ENCODE results near the gene GMPR.
A peak's percentile ranks its signal among the peaks of the same experiment; 100 is the strongest.

The GMPR gene

GRCh38 chr6:16272201-16272600, 33.8 kb downstream of the GMPR start:
- H3K27ac ChIP-seq, result no peak overlapping the region
- intact Hi-C loops (cut with DNase I; ENCODE audit: low total_unique reads), result loop anchor here (10.0 kb wide), 1 partner anchor 577 kb away; no protein-coding TSS in a partner anchor
- H3K4me1 ChIP-seq, result peaks cover 0 to 13% (median 9%) of the 10 kb centered on the region in 4 donors
- no peaks in the 10 kb centered on the region for H3K27me3 ChIP-seq
- no peak for DNase-seq
- no peaks in the 10 kb centered on the region for H3K9me3 ChIP-seq
- TF ChIP-seq CTCF (IDR thresholded peaks at IDR 0.05), result no peak
- no peak overlapping the region for H3K4me3 ChIP-seq
- peaks cover 0 to 21% (median 0%) of the 10 kb centered on the region in 3 donors for H3K36me3 ChIP-seq

GRCh38 chr6:16273256-16273655, 34.9 kb downstream of the GMPR start:
- peaks cover 0 to 12% (median 0%) of the 10 kb centered on the region in 3 donors for H3K36me3 ChIP-seq
- no peak for TF ChIP-seq CTCF (IDR thresholded peaks at IDR 0.05)
- DNase-seq, result no peak
- no peaks in the 10 kb centered on the region for H3K9me3 ChIP-seq
- H3K4me1 ChIP-seq, result peaks cover 0 to 23% (median 18%) of the 10 kb centered on the region in 4 donors
- H3K27me3 ChIP-seq, result no peaks in the 10 kb centered on the region
- no peak overlapping the region for H3K4me3 ChIP-seq
- H3K27ac ChIP-seq, result no peak overlapping the region
- intact Hi-C loops (cut with DNase I; ENCODE audit: low total_unique reads), result loop anchor here (10.0 kb wide), 1 partner anchor 578 kb away; no protein-coding TSS in a partner anchor

- no peaks in the 10 kb centered on the region for H3K27me3 ChIP-seq
- no peaks in the 10 kb centered on the region for H3K9me3 ChIP-seq
- intact Hi-C loops (cut with DNase I; ENCODE audit: low total_unique reads), result loop anchor here (10.0 kb wide), 1 partner anchor 580 kb away; no protein-coding TSS in a partner anchor
- TF ChIP-seq CTCF (IDR thresholded peaks at IDR 0.05), result no peak
- H3K4me3 ChIP-seq, result no peak overlapping the region
- H3K4me1 ChIP-seq, result peaks cover 0 to 29% (median 20%) of the 10 kb centered on the region in 4 donors
- no peak overlapping the region for H3K27ac ChIP-seq
- H3K36me3 ChIP-seq, result peaks cover 0 to 21% (median 11%) of the 10 kb centered on the region in 3 donors
- no peak for DNase-seq
Measured at GRCh38 chr6:16274483-16274882, 36.1 kb downstream of the GMPR start.

GRCh38 chr6:16274885-16275589, 36.6 kb downstream of the GMPR start:
- intact Hi-C loops (cut with DNase I; ENCODE audit: low total_unique reads), result loop anchor here (10.0 kb wide), 1 partner anchor 580 kb away; no protein-coding TSS in a partner anchor
- peaks cover 0 to 29% (median 20%) of the 10 kb centered on the region in 4 donors for H3K4me1 ChIP-seq
- no peaks in the 10 kb centered on the region for H3K9me3 ChIP-seq
- H3K27me3 ChIP-seq, result no peaks in the 10 kb centered on the region
- no peak for TF ChIP-seq CTCF (IDR thresholded peaks at IDR 0.05)
- H3K4me3 ChIP-seq, result no peak overlapping the region
- DNase-seq, result no peak
- peaks cover 0 to 27% (median 13%) of the 10 kb centered on the region in 3 donors for H3K36me3 ChIP-seq
- no peak overlapping the region for H3K27ac ChIP-seq

- Histone ChIP-seq H3K27me3 (no peaks in the 10 kb centered on the region), H3K36me3 (peaks cover 6 to 25% (median 19%) of the 10 kb centered on the region in 3 donors), H3K27ac (peak overlapping the region; percentile 39 to 60), H3K4me3 (peak overlapping the region; percentile 10 to 11), H3K9me3 (no peaks in the 10 kb centered on the region), H3K4me1 (peaks cover 0 to 29% (median 20%) of the 10 kb centered on the region in 4 donors)
- intact Hi-C loops (cut with DNase I; ENCODE audit: low total_unique reads), result loop anchor here (2.0 to 10.0 kb wide), 2 partner anchors 35 to 583 kb away; no protein-coding TSS in a partner anchor
- peak; percentile 85 to 94 for DNase-seq
- TF ChIP-seq CTCF (IDR thresholded peaks at IDR 0.05), result peak; percentile 47 to 50
Measured at GRCh38 chr6:16277101-16277981, 39.0 kb downstream of the GMPR start.

Measured in tibial artery (tissue), 4 donors.